ENCODE measurements around the gene PRDM2.

PRDM2 gene

GRCh38 chr1:13799502-13800283, 99.7 kb downstream of the PRDM2 start:
- no peak for DNase-seq

DNA sequence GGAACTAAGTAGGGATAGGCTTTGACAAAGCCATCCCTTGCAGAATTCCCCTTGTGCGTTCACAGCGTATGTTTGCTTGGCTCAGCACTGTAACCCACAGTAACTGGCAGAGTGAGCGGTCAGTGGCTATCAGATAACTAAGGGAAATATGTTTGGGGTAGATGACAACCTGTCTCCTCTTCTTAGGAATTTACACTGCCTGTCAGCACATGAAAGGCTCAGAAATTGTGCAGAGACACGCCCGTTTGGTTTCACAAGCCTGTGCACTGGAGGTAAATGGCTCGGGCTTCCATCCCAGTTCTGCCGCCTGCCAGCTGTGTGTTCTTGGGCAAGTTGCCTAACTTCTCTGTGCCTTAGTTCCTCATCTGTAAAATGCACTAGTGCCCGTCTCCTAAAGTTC, 101.2 kb downstream of the PRDM2 start:
- DNase-seq = peak; percentile 49

DNA sequence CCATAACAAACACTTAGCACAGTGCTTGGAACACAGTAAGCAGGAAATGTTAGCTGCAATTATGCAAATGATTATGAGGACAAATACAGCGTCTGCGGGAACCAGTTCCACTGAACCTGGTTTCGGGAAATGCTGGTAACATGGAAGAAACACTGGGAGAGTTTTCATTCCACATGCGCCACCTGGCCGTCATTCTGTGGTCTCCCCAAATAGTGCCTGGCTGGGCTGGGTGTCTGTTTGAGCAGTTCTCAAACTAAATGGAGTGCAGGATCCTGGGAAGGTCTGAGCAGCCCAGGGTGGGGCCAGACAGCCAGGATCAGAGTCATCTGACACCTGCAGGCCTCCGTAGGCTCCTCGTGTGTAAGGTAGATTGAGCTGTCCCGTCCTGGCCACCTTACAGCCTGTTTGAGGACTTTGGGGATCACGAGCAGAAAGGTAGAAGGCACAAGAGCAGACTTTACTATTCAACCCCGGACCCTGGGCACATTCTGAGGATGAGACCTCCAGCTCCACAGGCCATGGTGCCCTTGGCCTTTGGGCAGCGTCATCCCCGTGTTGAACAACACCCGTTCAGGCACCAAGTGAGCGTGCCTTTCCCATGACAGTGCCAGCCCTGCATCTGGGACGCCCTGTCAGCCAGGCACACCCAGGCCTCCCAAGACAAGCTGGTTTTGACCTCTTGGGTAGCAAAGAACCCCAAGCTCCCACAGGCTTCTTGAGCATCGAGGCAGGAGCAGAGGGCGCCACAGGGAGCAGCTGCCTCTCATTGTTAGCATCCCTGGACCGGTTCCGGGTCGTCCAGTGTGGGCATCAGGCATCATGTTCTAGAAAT, 101.9 kb downstream of the PRDM2 start:
- peak; percentile 49 for DNase-seq

GRCh38 chr1:13802782-13803545, 103.0 kb downstream of the PRDM2 start:
- no peak for DNase-seq

GRCh38 chr1:13803546-13804239, 103.7 kb downstream of the PRDM2 start:
- DNase-seq = no peak

DNA sequence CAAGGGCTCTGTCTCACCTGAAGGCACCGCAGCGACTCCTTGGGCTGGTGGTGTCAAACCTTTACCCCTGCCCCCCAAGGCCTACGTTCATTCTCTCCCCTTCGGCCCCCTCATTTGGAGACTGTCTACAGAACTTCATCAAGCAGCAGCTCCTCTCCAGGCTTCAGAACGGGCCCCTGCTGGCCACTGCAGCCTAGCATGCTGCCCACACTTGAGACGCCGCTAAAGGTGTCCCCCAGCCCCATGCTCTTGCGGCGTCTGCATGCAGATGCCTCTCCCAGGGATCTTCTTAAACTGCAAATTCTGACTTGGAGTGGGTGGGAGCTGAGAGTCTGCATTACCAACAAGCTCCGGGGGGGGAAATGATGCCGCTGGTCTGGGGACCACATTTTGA, 104.2 kb downstream of the PRDM2 start:
- no peak for DNase-seq

GRCh38 chr1:13805431-13805830, 105.4 kb downstream of the PRDM2 start:
- no peak for DNase-seq

GRCh38 chr1:13806108-13806507, 106.1 kb downstream of the PRDM2 start:
- DNase-seq = no peak

- DNase-seq = no peak
Measured at GRCh38 chr1:13807209-13807608, 107.2 kb downstream of the PRDM2 start.

DNA sequence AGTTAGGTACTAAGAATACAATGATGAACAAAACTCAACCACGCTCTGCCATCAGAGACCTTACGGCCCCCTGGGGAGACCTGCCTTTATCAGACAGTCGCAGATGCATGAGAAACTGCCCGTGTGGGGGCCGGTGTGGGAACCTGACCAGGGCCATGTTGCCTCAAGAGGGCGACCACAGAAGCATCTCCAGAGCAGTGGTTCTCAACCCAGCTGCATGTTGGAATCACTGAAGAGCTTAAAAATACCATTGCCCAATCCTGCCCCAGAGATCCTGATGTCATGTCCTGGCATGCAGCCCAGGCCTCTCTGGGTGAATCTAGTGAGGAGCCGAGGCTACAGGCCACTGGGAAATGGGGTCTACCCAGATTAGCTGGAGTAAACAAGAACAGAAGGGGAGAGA, 108.7 kb downstream of the PRDM2 start:
- DNase-seq = peak; percentile 53

DNA sequence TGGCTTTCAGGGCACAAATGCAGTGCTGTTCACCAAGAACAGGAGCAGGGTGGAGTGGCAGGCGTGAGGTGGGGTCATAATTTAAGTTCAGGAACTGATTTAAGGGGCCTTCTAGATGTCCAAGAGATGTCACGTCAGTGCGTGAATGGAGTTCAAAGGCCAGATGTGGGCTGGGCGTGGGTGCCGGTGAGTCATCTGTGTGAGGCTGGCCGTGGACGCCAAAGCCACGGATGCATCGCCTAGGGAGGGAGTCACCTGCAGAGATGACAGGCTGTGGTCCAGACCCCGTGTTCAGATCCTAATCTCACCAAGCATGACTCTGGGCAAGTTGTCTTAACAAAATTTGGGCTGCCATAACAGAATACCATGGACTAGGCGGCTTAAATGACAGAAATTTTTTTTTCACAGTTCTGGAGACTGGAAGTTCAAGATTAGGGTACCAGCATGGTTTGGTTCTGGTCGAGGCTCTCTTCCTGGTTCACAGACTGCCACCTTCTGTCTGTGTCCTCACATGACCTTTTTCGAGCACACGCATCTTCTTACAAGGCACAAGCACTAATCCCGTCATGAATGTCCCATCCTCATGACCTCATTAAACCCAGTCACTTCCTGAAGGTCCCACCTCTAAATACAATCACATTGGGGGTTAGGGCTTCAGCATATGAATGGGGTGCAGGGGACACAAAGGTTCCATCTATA, 109.6 kb downstream of the PRDM2 start:
- no peak for DNase-seq

DNA sequence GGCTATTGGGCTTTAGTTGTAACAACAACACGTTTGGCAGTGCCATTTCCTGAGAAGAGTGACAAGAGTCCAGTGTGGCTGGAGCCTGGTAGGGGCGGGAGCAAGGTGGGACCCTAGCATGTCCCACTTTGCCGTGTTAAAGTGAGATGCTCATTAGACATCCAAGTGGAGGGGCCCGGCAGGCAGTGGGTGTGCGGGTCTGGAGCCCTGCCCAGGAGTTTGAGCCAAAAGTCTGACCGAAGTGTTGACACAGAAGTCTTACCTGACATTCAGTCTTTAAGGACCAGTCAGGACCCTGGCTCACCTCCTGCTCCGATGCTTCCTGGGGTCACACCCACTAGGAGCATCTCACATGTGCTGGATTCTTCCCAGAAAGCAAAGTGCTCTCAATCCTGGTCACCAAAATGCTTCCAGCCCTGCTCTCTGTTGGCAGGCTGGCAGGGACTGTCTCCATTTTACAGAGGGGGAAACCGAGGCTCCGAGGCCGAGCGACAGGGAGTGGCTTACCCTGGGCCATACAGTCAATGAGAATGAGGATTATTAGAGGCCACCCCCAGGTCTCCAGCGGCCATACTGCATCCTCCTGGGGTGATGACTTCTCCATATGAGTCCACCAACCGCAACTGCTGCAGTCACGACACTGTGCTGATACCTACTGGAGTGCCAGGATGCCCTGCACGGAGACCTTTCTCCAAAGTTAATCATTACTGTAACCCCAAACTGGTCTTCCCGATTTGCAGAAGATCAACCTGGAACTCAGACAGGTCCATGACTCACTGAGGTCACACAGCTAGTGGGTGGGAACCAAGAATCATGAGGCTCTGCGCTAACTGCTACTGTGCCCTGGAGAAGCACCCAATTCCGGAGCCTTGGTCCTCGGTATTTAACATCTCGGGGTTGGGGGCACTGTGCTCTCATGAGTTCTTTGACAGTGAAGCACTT, 112.7 kb downstream of the PRDM2 start:
- no peak for DNase-seq

DNA sequence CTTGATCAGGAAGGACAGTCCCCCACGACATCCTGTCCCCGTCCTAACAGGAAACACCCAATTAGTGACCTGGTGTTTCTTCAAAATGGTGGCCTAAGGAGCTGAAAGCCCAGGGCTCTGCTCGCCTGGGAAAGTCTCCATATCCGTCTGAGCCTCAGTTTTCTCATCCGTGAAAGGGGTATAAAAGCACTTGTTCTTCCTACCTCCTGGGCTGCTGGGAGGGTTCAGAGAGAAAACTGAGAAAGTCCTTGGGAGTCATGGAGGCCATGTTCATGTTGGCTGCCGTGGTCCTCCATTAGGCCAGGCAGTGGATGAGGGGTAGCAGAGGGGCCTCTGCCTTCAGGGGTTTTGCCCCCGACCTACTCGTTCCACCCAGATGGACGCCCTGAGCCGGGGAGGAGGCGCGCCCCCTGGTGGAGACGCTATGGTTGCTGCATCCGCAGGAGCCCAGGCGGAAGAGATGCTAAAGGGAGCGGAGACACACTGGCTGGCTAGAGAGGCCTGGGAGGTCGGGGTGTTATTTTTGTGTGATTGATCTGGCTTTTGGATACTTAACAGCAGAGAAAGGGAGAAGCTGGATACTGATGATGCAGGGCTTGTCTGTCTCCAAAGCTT, 113.5 kb downstream of the PRDM2 start:
- no peak for DNase-seq

- no peak for DNase-seq
Measured at GRCh38 chr1:13814131-13814530, 114.1 kb downstream of the PRDM2 start.

DNA sequence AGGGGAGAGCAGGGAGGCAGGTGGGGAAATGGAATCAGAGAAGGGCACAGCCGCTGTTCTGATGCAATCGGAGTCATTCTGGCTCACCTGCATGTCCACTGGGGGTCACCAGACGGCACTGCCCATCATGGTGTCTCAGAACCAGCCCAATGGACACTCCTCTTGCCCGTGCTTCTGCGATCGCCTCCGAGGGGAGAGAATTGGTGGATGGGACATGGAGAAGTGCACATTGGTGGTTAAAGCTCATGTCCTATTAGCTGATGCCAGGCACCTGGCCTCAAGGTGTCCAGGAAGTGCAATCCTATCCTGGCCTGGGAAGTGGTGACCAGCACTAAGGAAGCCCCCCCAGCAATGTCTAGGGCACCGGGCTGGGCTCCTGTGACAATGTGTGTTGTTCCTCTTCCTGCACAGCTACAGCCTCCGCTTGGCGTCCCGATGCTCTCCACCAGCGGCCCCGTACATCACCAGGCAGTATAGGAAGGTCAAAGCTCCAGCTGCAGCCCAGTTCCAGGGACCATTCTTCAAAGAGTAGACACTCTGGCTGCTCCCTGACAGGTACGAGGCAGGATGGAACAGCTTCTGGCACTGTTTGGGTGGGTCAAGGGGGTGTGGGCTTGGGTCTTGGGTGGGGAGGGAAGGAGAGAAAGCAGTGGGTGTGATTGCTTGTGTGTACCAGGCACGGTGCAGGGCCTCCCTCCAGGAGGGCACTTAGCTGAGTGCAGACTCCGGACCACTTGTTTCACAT, 116.2 kb downstream of the PRDM2 start:
- DNase-seq = no peak

DNA sequence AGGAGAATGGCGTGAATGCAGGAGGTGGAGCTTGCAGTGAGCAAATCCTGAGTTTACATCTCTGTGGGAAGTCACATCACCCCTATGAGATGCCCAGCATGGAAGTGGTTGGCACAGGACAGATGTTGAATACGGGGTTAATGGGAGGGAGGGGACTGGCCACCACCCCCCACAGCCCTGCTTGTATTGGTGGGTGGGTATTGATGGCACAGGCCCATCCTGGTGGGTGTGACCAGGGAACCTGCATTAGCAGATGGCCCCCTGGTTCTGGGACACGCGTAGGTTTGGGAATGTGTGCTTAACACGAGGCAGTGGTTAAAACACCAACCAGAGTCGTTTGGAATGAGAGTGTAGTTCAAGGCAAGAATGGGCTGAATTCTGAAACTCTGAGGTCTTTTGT, 117.9 kb downstream of the PRDM2 start:
- DNase-seq = no peak

DNA sequence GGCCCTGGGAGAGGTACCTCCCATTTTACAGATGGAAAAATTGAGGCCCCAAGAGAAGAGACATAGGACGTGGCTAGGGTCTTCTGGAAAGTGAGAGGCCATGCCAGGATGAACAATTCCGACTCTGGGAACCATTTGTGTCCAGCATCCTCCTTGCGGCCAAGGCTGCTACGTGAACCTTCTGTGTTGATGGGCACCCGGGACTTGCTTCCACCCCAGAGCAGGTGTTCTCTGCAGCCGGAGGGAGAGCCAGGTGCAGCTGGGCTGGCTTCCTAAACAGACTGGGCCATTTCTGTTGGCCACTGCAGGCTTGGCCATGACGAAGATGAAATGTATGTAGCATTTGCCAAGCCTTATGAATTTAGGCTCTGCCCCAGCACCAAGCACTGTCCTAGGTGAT, 118.9 kb downstream of the PRDM2 start:
- no peak for DNase-seq

DNA sequence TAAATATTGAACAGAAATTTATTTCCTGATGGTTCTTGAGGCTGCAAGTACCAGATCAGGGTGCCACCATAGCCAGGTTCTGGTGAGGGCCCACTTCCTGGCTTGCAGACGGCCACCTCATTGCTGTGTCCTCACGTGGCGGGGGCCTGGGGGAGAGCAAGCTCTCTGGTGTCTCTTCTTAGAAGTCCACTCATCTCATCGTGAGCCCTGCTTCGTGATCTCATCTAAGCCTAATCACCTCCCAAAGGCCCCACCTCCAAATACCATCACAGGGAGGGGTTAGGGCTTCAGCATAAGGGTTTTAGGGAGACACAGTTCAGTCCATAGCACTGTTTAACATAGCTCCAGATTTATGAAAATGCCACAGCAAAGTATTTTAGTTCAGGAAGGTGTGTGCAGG, 119.7 kb downstream of the PRDM2 start:
- DNase-seq = no peak

- no peak for DNase-seq
Measured at GRCh38 chr1:13820055-13820454, 120.1 kb downstream of the PRDM2 start.

- DNase-seq = no peak
Measured at GRCh38 chr1:13820456-13820855, 120.5 kb downstream of the PRDM2 start.

Measured in NCI-H2029 (cell line).